Activated T-cell treated with anti-CD3 and anti-CD28 coated beads for 1 hour (primary cell): Measurements from ENCODE around the gene DEFB129.
A peak's percentile ranks its signal among the peaks of the same experiment; 100 is the strongest.
"Not testable (repeated sequence)": the region's sequence is repeated elsewhere in the genome, so short reads cannot be mapped to it uniquely, and the experiment has no call there.

Experiments used
- DNase-seq: peaks from one replicate; pipeline ENCODE4 v3.0.0-alpha.2; 2020; ENCODE audit warnings: low read depth

Gene DEFB129

GRCh38 chr20:253447-253846, 26.4 kb downstream of the DEFB129 start:
- DNase-seq: not testable (repeated sequence)

- DNase-seq: no peak
Measured at GRCh38 chr20:257419-257818, 30.4 kb downstream of the DEFB129 start, which contains the start of gene DEFB132. DEFB132 (plus strand) TSS chr20:257724; CDS start chr20:257779, 55 bp downstream.

GRCh38 chr20:258269-258858, 31.3 kb downstream of the DEFB129 start:
- DNase-seq: no peak

- DNase-seq: no peak
Measured at GRCh38 chr20:258963-259362, 31.9 kb downstream of the DEFB129 start.

- DNase-seq: no peak
Measured at GRCh38 chr20:259981-260380, 32.9 kb downstream of the DEFB129 start.

- DNase-seq: no peak
Measured at GRCh38 chr20:263701-264100, 36.6 kb downstream of the DEFB129 start.

GRCh38 chr20:266596-267562, 39.8 kb downstream of the DEFB129 start:
- DNase-seq: peak; percentile 86

GRCh38 chr20:270517-270916, 43.5 kb downstream of the DEFB129 start:
- no peak for DNase-seq

- no peak for DNase-seq
Measured at GRCh38 chr20:271069-271468, 44.0 kb downstream of the DEFB129 start.

GRCh38 chr20:271528-271927, 44.5 kb downstream of the DEFB129 start:
- no peak for DNase-seq

GRCh38 chr20:272718-273117, 45.7 kb downstream of the DEFB129 start:
- DNase-seq: no peak

- no peak for DNase-seq
Measured at GRCh38 chr20:273884-274283, 46.8 kb downstream of the DEFB129 start.

GRCh38 chr20:275791-276190, 48.7 kb downstream of the DEFB129 start:
- DNase-seq: no peak

- no peak for DNase-seq
Measured at GRCh38 chr20:276620-277495, 49.8 kb downstream of the DEFB129 start.

- DNase-seq: no peak
Measured at GRCh38 chr20:277496-277781, 50.4 kb downstream of the DEFB129 start.

GRCh38 chr20:278181-278580, 51.1 kb downstream of the DEFB129 start:
- no peak for DNase-seq

- DNase-seq: no peak
Measured at GRCh38 chr20:278607-279571, 51.8 kb downstream of the DEFB129 start.
